Loucy (cell line): ENCODE measurements around the gene TOMM20.

Experiments used
- EZH2phosphoT487 ChIP-seq: fragments of 200-600 bp; IDR thresholded peaks from 2 replicates; pipeline ENCODE4 v1.6.1; 2018; ENCODE audit warnings: antibody characterized with exemption, mild to moderate bottlenecking, moderate library complexity, borderline replicate concordance
- TF ChIP-seq, protein P1 (sequence below): fragments of 200-600 bp; sonication (generic); conservative IDR thresholded peaks from 2 replicates; pipeline ENCODE4 v1.5.1; 2014; ENCODE audit warnings: mild to moderate bottlenecking, antibody characterized with exemption, low read length

GRCh38 chr1:235098991-235099390, 29.6 kb downstream of the TOMM20 start:
- TF ChIP-seq, protein P1, sequence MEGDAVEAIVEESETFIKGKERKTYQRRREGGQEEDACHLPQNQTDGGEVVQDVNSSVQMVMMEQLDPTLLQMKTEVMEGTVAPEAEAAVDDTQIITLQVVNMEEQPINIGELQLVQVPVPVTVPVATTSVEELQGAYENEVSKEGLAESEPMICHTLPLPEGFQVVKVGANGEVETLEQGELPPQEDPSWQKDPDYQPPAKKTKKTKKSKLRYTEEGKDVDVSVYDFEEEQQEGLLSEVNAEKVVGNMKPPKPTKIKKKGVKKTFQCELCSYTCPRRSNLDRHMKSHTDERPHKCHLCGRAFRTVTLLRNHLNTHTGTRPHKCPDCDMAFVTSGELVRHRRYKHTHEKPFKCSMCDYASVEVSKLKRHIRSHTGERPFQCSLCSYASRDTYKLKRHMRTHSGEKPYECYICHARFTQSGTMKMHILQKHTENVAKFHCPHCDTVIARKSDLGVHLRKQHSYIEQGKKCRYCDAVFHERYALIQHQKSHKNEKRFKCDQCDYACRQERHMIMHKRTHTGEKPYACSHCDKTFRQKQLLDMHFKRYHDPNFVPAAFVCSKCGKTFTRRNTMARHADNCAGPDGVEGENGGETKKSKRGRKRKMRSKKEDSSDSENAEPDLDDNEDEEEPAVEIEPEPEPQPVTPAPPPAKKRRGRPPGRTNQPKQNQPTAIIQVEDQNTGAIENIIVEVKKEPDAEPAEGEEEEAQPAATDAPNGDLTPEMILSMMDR: no peak
- TF ChIP-seq EZH2phosphoT487: no peak
